ENCODE measurements around the gene SLC16A10. TPM values are rescaled to one million over a fixed set of nuclear protein-coding genes. Genes with fewer than 3 reads are reported as not detected.

The SLC16A10 gene
- total RNA-seq, 4 donors from 2014 or later: 18.7 to 35.8 (median 22.1) TPM

DNA sequence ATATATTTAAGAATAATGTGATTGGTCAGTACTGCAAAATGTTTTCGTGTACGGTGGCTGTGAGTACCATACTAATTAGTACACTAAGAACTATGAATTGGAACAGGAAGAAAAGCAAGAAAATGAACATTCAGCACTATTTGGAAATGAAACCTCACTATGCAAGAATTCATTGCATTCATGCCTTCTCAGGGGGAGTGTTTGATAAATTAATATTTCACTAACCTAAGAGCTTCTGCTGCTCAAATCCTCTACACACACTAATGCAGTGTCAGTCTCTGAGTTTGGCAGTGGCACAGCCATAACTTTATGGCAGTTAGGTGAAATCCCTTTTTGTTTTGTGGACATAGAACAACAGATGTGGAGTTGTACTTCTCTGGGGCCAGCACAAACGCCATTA, 60.1 kb downstream of the SLC16A10 start:
- Histone ChIP-seq H3K27ac (no peak overlapping the region), H3K4me3 (replicated peaks in 1 of 3) (no peak overlapping the region), H3K36me3 (no peaks in the 10 kb centered on the region), H3K27me3 (no peaks in the 10 kb centered on the region), H3K9me3 (no peaks in the 10 kb centered on the region), H3K4me1 (no peaks in the 10 kb centered on the region)
- no peak for TF ChIP-seq CTCF (IDR thresholded peaks at IDR 0.05)
- no peak for TF ChIP-seq POLR2A (IDR thresholded peaks at IDR 0.05)
- no peak for DNase-seq
- 87% methylated on average over 3 of the region's 3 CpGs for WGBS, 2 donors
- intact Hi-C loops (cut with DNase I): no loop called here

DNA sequence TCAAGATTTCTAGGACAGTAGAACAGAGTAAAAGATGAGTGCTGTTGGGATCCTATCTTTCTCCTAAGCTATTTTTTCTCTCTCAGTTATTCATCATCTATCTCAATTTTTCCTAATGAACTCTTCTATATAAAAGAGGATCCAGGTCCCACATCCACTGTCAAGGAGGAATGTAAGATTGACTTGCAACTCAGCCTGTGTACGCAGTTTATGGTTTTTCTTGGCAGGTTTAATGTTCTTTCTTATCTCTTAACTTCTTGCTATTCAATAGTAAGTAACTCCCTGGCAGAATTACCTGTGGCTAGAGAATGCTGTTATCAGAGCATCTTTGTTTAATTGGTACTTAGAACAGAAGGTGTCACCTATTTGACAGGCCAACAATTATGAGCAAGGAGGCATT, 60.8 kb downstream of the SLC16A10 start:
- no peaks in the 10 kb centered on the region for H3K27me3 ChIP-seq
- DNase-seq: no peak
- intact Hi-C loops (cut with DNase I): no loop called here

DNA sequence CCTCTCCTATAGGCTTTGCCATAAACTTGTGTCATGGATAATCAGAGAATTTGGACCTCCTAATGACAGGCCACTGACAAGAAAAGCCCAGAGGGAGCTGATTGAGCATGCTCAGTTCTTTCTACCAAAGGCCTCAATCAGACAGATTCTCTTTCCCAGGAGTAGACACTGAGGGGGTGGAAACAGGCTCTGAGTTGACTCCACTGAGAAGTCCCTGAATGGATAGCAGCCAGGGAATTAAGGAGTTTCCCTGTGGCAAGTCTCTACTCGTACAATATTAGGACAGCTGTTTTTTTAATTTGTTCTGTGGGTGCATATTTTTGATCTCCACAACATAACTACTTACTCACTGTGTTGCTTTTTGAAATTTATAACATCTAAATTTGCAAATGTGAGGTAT, 63.3 kb downstream of the SLC16A10 start:
- H3K4me3 ChIP-seq (replicated peaks in 1 of 3): no peak overlapping the region
- H3K9me3 ChIP-seq: no peaks in the 10 kb centered on the region
- H3K36me3 ChIP-seq: no peaks in the 10 kb centered on the region
- intact Hi-C loops (cut with DNase I): no loop called here
- H3K4me1 ChIP-seq: no peaks in the 10 kb centered on the region
- WGBS, 2 donors: 52 to 82% methylated on average over 1 of the region's 1 CpG
- no peaks in the 10 kb centered on the region for H3K27me3 ChIP-seq
- no peak for DNase-seq
- H3K27ac ChIP-seq: no peak overlapping the region
- no peak for TF ChIP-seq POLR2A (IDR thresholded peaks at IDR 0.05)
- no peak for TF ChIP-seq CTCF (IDR thresholded peaks at IDR 0.05)

More for the DNA sequence above, 60.8 kb downstream of the SLC16A10 start:
- TF ChIP-seq POLR2A (IDR thresholded peaks at IDR 0.05) (no peak), CTCF (IDR thresholded peaks at IDR 0.05) (no peak)
- Histone ChIP-seq H3K4me1 (no peaks in the 10 kb centered on the region), H3K36me3 (no peaks in the 10 kb centered on the region), H3K9me3 (no peaks in the 10 kb centered on the region), H3K4me3 (replicated peaks in 1 of 3) (no peak overlapping the region), H3K27ac (no peak overlapping the region)
- WGBS, 2 donors: 88 to 92% methylated on average over 1 of the region's 1 CpG

- Histone ChIP-seq H3K4me3 (replicated peaks in 1 of 3) (no peak overlapping the region), H3K9me3 (no peaks in the 10 kb centered on the region), H3K4me1 (no peaks in the 10 kb centered on the region), H3K36me3 (no peaks in the 10 kb centered on the region), H3K27me3 (no peaks in the 10 kb centered on the region), H3K27ac (no peak overlapping the region)
- no peak for DNase-seq
- TF ChIP-seq POLR2A (IDR thresholded peaks at IDR 0.05) (no peak), CTCF (IDR thresholded peaks at IDR 0.05) (no peak)
- 90 to 91% methylated on average over 4 of the region's 4 CpGs for WGBS, 2 donors
- intact Hi-C loops (cut with DNase I): no loop called here
Observed at GRCh38 chr6:111154981-111155380, 67.7 kb downstream of the SLC16A10 start.

DNA sequence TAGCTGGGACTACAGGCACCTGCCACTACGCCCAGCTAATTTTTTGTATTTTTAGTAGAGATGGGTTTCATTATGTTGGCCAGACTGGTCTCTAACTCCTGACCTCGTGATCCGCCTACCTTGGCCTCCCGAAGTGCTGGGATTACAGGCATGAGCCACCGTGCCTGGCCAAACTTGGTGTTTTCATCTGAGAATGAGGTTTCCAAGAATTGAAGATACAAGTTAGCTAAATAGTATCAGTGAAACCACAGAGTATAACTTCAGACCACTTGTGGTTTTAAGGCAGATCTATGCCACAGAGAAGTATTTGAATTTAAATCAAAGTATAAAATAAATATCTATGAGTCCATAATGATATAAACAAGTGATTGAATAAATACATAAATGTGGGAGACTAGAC, 70.1 kb downstream of the SLC16A10 start:
- 92 to 96% methylated on average over 5 of the region's 5 CpGs for WGBS, 2 donors
- Histone ChIP-seq H3K27ac (no peak overlapping the region), H3K4me3 (replicated peaks in 1 of 3) (no peak overlapping the region), H3K4me1 (no peaks in the 10 kb centered on the region), H3K27me3 (no peaks in the 10 kb centered on the region), H3K9me3 (no peaks in the 10 kb centered on the region), H3K36me3 (no peaks in the 10 kb centered on the region)
- intact Hi-C loops (cut with DNase I): no loop called here
- no peak for DNase-seq
- no peak for TF ChIP-seq POLR2A (IDR thresholded peaks at IDR 0.05)
- no peak for TF ChIP-seq CTCF (IDR thresholded peaks at IDR 0.05)

All from thyroid gland (tissue), 4 donors.